HG03575 (cell line): Measurements from ENCODE around the gene APMAP.

Source experiments
- ATAC-seq: cut with Tn5 transposase; IDR thresholded peaks from one replicate; pipeline ENCODE4 v1.9.1; 2021; ENCODE audit not compliant: unreplicated experiment, insufficient number of reproducible peaks, low FRiP score; ENCODE audit errors: extremely low read depth

Gene APMAP

DNA sequence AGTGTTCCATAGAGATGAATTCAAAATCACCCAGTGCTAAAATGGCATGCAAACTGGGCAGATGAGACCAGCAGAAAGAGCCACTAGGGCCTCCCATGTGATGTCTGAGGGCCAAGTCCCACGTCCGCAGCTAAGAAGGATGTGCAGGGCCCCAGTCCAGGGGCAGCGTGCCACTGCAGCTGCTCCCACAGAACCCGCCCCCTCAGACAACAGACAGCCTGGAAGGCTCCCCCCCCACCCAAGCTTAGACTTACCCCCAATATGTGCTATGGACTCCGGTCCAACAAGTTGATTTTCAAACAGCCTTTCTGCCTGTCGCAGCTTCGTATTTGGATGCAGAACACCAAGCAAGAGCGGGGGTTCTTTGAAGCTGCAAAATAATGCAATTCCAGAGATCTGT, 14.0 kb downstream of the APMAP start:
- ATAC-seq: no peak

DNA sequence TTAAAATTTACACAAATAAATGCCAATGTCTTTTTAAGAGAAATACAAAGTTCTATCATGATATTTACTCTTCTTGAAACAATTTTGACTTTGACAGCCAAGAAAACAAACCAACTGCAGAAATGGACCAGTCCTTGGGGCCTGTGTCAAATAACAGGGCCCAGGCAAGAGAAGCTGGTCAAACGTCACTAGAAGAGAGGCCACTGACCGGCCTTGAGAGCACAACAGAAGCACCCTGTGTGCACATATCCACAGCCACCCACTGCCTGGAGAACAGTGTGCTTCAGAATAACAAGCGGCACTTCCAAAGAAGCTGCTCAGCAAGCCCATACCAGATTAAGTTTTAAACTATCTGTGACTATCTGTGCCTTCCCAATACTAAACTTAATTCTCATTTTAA, 14.8 kb downstream of the APMAP start:
- no peak for ATAC-seq

DNA sequence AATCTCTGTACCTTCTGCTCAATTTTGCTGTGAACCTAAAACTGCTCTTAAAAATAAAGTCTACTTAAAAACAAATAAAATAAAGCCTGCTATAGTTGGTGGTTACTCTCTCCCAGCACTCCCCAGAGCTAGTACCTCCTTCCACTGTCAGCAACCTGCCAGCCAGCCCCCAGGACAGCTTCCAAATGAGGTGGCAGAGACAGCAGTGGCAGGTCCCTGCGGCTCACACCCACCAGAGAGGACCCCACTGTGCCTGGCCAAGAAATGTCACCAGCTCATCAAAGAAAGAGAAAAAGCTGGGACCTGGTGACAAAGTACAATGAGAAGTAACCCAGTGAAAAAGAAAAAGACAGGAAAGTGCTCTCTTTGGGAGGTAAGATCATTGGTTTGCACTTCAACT, 15.2 kb downstream of the APMAP start:
- no peak for ATAC-seq

DNA sequence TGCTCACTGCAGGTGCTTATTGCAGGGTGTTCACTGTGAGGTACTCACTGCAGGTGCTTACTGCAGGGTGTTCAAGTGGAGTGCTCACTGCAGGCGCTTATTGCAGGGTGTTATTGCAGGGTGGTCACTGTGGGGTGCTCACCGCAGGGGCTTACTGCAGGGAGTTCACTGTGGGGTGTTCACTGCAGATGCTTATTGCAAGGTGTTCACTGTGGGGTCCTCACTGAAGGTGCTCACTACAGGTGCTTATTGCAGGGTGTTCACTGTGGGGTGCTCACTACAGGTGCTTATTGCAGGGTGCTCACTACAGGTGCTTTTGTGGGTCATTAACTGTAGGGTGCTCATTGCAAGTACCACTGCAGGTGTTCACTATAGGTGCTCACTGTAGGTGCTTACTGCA, 20.2 kb downstream of the APMAP start:
- ATAC-seq: no peak

DNA sequence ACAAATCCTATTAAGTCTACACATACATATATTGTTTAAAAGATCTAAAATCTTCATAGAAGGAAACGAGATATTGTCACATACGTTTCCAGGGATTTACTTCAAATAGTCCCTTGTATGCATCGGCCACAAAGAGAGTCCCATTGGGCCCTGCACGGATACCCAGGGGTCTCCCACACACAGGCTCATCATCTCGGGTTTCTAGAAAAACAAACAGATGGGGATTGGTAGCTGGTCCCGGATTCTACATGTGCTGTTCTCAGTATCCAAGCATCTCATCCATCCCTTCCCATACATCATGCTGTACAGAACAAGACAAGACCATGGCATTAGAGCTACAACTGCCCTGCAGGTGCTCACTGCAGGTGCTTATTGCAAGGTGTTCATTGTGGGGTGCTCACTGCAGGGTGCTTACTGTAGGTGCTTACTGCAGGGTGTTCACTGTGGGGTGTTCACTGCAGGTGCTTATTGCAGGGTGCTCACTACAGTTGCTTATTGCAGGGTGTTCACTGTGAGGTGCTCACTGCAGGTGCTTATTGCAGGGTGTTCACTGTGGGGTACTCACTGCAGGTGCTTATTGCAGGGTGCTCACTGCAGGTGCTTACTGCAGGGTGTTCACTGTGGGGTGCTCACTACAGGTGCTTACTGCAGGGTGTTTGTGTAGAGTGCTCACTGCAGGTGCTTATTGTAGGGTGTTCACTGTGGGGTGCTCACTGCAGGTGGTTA, 21.0 kb downstream of the APMAP start:
- no peak for ATAC-seq

DNA sequence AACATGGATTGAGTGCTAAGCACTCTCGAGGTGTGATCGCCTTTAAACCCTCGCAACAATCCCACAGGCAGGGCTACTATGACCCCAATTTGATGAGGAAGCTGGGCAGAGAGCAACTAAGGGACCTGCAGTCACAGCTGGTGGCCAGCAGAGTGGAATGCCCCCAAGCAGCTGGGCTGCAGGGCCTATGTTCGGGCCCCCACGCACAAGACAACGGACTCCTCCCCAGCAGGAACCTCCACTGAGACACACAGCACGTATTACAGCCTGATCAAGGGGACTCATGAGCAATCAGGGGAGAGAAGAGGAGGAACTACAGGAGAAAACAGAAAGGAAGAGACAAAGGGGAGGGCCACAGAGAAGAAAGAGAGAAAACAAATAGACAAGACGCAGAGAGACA, 21.8 kb downstream of the APMAP start:
- ATAC-seq: no peak

DNA sequence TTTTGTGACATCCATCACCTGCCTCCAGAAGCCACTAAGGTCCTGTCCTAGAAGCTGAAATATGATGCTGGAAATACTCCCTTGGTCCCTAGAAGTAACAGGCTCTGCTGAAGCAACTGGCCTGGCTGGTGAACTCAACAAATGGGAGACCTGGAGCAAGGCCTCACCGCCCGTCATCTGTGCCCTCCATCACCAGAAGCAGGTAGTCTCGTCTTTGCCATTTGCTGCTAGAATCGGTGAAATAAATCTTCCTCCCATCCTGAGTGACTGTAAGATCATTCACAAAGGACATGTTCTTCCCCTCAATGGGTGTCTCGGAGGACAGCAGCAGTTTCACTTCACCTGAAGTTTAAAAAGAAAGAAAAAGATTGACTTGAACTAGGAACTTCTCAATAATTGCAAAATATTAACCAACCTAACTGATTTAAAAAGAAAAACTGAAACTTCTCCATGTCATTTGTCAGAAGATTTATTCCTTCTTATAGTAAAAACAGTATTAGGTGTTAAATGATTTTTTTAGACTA, 22.5 kb downstream of the APMAP start:
- ATAC-seq: no peak

DNA sequence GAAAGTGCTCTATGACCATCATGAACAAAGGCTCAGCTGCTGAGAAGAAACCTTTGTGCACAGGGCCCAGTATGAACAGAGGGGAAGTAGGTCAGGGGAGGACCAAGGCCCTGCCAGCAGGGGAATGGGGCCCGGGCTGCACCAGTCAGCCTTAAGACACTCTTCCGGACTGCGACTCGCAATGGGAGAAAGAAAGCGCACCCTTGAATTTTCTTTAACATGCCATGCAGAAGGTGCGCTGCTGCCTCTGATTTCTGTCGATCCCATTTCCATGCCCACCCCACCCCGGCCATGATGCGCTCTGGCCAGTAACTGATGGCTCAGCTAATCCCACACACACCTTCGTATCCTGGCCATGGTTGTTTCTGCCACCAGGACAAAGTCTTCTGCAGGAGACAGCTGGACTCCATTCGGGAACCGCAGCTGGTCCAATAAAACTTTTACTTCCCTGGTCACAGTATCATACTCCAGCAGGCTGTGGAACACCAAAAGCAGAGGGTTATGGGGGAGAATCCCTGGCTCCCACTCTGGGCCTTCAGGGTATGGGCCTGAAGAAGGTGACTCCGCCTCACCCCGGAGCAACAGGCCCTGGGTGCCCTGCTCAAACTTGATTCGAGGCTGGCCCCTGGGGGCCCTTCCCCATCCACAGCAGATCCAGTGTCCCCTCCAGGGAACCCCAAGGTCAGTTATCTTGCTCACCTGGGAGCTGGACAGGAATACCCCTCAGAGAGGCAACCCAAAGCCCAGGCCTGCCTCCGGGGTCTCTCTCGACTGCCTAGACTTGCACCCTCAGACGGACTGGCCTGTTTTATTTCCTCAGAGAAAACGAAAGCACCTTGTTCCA, 23.1 kb downstream of the APMAP start:
- ATAC-seq: no peak

DNA sequence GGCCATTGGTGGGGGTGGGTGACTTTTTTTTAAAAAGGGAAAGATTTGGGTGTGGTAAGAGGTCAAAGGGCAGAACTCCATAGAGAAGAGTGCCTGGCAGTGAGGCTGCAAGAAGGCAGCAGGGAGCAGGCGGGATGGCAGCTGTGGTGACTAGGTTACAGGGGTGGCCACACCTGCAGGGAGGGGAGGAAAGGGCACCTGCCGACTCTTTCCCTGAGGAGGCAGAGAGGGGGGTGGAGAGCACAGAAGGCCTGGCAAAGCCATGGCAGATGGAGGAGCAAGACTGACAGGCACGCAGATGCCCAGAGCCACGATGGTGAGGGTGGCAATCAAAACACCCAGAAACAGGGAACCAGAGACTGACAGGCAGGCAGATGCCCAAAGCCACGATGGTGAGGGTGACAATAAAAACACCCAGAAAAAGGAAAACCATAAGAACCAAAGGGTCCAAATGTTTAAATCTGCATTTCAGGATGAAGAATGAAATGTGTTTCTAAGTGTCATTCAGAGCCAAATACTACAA, 24.2 kb downstream of the APMAP start:
- ATAC-seq: no peak

DNA sequence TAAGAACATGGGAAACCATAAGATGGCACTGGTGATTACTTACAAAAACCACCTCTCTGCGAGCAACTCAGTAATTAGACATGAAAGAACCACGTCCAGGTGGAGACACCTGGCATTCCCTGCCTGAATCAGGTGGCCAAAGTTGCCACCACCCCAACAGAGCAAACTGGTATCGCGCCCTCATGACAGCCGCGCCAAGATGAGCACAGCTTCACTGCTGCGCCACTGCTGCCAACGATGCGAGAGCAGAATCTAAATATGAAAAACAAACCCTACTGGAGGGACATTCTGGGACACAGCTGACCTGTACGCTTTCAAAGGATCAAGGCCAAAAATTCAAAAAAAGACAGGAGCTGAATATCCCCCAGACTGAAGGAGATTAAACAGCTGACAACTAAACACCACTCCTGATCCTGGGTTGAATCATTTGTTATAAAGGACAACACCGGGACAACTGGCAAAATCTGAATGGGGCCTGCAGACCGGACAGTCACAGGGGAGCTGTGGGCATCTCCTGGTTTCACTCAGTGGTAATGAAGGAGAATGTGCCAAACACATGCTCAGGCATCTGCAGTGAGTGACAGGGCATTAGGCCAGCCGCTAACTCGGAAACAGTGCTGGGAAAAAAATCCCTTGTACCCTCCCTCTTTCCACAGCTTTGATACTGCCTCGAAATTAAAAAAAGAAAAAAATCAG, 26.1 kb downstream of the APMAP start:
- ATAC-seq: no peak

DNA sequence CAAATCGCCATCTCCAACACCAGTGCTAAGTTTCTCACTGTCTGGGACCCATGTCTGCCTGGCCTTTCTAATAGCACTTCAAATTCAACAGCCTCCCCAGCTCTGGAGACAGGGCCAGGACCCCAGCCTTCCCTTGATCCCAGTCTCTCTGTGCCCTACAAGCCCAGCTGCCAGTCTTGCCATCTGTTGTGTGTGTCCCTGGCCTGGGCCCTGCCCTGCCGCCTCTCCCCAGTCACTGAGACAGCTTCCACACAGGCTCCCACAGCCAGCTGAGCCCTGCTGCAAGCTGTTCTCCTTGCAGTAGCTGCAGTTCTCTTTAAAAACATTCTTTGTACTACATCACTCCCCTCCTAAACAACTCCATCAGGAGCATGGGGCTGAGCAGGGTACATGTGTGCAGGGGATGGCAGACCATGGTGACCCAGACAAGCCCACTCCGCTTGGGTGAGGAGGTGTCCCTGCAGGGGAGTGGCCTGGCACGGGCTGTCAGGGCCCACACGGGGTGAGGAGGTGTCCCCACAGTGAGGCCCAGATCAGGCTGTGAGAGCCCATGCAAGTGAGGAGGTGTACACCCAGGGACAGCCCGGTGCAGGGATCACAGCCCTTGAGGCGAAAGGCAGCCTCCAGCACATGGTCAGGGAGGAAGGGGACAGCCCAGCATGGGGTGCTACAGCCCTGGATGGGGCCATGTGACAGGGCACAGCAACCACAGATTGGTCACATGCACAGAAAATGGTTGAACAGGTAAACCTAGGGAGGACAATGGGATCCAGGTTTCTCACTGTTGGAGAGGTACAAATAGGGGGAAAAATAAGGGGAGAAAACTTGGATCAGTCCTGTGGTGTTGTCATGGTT, 27.3 kb downstream of the APMAP start:
- ATAC-seq: no peak

DNA sequence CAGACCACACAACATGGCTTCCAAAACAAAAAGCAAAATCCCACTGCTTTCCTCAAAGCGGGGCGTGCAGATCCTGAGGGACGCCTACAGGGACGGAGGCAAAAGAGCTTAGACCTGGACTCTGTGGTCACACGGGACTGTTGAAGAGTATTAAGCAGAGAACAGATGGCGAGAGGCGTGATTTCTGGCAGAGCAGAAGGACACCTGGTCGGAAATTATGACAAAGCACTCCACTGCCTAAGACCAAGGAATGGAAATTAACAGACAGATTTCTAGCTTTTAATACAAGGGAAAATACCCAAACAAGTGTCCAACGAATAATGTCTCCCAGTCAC, 28.1 kb downstream of the APMAP start:
- ATAC-seq: no peak

DNA sequence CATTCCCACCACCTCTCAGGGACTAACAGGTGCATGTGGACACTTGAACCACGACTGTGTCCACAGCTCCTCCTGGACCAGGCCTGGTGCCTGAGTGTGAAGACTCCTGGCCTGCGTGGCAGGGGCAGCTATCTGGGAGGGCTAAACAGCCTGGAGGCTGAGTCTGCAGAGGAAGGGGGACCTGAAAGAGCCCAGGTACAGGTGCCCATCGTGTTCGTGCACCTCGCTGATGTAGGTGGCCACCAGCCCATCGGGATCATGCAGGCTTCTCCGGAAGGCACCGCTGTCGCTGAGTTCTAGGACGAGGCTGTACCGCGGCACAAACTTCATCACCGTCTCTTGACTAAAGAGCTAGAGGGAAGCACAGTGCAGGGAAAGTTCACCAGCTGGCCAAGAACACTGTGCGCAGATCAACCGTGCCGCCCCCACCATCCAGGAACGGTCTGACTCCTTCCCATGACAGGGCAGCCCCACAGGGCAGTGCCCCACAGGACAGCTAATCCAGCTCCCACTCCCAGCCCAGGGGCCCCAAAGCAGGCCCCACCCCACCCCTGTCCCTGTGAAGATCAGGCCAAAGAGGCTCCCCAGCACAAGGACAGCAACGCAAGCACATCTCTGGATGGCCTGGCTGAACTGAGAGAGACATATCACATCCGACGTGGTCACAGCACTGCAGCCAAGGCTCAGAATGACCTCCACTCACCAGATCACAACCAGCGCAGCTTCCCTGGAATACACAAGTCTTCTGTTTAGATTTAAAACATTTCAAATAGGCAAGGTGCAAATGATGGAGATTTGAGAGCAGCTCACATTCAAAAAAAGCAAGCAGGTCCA, 28.7 kb downstream of the APMAP start:
- no peak for ATAC-seq

DNA sequence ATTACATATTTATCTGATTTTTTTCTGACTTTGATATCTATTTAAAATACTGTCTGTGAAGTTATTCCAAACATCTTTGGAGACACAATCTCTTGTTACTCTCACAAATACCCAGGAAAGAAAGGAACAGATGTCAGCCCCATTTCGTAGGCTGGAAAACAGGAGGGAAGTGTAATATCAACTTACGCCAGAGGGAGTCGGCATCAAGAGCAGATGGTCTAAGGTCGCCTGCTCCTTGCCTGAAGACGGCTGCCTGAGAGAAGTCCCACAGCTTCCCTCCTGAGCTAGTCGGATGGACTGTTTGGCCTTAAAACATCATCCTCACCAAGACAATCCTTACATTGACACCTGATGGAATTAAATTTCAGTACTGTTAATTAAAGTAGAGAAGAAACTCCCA, 30.0 kb downstream of the APMAP start:
- ATAC-seq: no peak

DNA sequence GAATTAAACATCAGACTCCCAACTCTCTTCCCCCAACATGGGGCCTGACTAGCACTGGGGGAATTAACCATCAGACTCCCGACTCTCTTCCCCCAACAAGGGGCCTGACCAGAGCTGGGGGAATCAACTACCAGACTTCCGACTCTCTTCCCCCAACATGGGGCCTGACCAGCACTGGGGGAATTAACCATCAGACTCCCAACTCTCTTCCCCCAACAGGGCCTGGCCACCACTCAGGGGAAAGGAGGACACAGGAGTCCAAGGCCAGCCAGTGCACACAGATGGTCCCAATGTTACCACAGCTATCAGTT, 30.4 kb downstream of the APMAP start:
- no peak for ATAC-seq

DNA sequence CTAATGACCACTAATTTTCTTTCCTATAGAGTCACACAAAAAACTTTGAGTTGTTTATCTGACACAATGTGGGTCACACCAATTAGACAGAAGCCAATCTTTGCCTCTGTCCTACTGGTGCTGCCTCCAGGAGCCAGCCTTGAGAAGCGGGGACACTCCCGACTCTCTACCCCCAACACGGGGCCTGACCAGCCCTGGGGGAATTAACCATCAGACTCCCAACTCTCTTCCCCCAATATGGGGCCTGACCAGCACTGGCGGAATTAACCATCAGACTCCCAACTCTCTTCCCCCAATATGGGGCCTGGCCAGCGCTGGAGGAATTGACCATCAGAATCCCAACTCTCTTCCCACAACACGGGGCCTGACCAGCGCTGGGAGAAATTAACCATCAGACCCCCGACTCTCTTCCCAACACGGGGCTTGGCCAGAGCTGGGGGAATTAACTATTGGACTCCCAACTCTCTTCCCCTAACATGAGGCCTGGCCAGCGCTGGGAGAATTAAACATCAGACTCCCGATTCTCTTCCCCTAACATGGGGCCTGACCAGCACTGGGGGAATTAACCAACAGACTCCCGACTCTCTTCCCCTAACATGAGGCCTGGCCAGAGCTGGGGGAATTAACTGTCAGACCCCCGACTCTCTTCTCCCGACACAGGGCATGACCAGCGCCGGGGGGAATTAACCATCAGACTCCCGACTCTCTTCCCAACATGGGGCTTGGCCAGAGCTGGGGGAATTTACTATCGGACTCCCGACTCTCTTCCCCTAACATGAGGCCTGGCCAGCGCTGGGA, 31.0 kb downstream of the APMAP start:
- no peak for ATAC-seq

DNA sequence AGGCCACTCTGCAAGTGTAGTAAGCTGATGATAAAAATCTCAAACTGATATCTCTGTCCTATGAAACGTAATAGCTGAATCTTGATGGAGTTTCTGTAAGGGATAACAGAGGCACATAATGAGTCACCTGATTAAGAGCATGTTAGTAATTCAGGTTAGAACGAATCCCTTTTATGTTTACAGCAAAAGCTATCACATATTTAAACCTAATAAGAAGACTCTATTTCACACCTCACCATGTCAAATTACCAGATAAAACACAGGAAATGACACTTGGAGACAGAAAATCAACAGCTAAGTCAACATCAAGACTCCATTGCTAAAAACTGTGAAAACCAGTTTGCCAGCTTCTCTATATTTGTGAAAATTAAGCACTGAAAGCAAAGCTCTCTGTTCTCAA, 31.7 kb downstream of the APMAP start:
- ATAC-seq: no peak
